Tibial nerve (tissue), 4 donors: ENCODE results near the gene RNU1-2. TPM values are rescaled to one million over a fixed set of nuclear protein-coding genes. Genes with fewer than 3 reads are reported as not detected.
"Not testable (repeated sequence)": the region's sequence is repeated elsewhere in the genome, so short reads cannot be mapped to it uniquely, and the experiment has no call there.

Source experiments
- DNase-seq, 2 donors: peaks; one replicate each; pipeline ENCODE4 v3.0.0-alpha.2; 2019; ENCODE audit warnings: low spot score in 2 of 2
- H3K27ac ChIP-seq, 4 donors: fragments of 200-600 bp; sonication (generic) in 3 of 4; one replicate each; pipeline ENCODE4 v1.5.1; 2017 to 2019; ENCODE audit warnings: mild to moderate bottlenecking in 1 of 4
- H3K27me3 ChIP-seq, 2 donors: fragments of 200-600 bp; sonication (generic) in 1 of 2; one replicate each; pipeline versions ENCODE4 v1.5.1 to v1.6.0; 2017 to 2019
- H3K36me3 ChIP-seq, 3 donors: fragments of 200-600 bp; sonication (generic); one replicate each; pipeline ENCODE4 v1.5.1; 2018 to 2019
- H3K4me1 ChIP-seq, 4 donors: fragments of 200-600 bp; sonication (generic) in 3 of 4; one replicate each; pipeline ENCODE4 v1.5.1; 2017 to 2019
- H3K4me3 ChIP-seq, 4 donors: fragments of 200-600 bp; sonication (generic) in 3 of 4; one replicate each; pipeline ENCODE4 v1.5.1; 2017 to 2019; ENCODE audit warnings: mild to moderate bottlenecking in 1 of 4, moderate library complexity in 1 of 4
- H3K9me3 ChIP-seq, 4 donors: fragments of 200-600 bp; sonication (generic) in 3 of 4; one replicate each; pipeline ENCODE4 v1.5.1; 2017 to 2019
- EP300 ChIP-seq, 2 donors: sonication (generic); formaldehyde crosslinking; IDR thresholded peaks; one replicate each; pipeline ENCODE4 v1.6.1; 2017; ENCODE audit warnings: antibody characterized with exemption in 2 of 2, mild to moderate bottlenecking in 1 of 2
- POLR2A ChIP-seq, 2 donors: fragments of 450-650 bp; IDR thresholded peaks; one replicate each; pipeline ENCODE4 v1.6.1; 2017; ENCODE audit warnings: antibody characterized with exemption in 2 of 2, mild to moderate bottlenecking in 2 of 2, moderate library complexity in 2 of 2
- WGBS, 2 donors: methylation state at CpG; one replicate each; pipeline ENCODE4 v1.1.5; 2018; 5-methylcytosine and 5-hydroxymethylcytosine counted together
- total RNA-seq, 4 donors: library from RNA; depleted of rRNA; stranded (reverse); fragments of >200 nt; gene quantifications; one replicate each; pipeline ENCODE4 v1.1.0, GENCODE V29; 2016
- TF ChIP-seq, protein P1 (sequence below), 5 experiments: fragments of 200-600 bp in 3 of 5; fragments of 450-650 bp in 2 of 5; sonication (generic) in 3 of 5; IDR thresholded peaks; one replicate each; pipeline ENCODE4 v1.5.1; 2016 to 2019; ENCODE audit warnings: antibody characterized with exemption in 5 of 5, mild to moderate bottlenecking in 3 of 5, moderate library complexity in 2 of 5

The RNU1-2 gene
- under 1 TPM; under 0.01 TPM for total RNA-seq

DNA sequence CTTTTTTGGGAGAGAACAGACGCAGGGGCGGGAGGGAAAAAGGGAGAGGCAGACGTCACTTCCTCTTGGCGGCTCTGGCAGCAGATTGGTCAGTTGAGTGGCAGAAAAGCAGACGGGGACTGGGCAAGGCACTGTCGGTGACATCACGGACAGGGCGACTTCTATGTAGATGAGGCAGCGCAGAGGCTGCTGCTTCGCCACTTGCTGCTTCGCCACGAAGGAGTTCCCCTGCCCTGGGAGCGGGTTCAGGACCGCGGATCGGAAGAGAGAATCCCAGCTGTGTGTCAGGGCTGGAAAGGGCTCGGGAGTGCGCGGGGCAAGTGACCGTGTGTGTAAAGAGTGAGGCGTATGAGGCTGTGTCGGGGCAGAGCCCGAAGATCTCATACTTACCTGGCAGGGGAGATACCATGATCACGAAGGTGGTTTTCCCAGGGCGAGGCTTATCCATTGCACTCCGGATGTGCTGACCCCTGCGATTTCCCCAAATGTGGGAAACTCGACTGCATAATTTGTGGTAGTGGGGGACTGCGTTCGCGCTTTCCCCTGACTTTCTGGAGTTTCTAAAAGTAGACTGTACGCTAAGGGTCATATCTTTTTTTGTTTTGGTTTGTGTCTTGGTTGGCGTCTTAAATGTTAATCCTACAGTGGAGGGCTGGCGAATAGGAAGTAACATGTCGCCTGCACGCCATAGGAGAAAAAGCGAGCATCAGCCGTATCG is at the start of gene RNU1-2:
Gene RNU1-2 (plus strand): TSS at position 383 of the 718 bp plus-strand sequence.
- peak within 1 kb of the TSS; percentile 10 to 39 (median 29) for H3K4me3 ChIP-seq

DNA sequence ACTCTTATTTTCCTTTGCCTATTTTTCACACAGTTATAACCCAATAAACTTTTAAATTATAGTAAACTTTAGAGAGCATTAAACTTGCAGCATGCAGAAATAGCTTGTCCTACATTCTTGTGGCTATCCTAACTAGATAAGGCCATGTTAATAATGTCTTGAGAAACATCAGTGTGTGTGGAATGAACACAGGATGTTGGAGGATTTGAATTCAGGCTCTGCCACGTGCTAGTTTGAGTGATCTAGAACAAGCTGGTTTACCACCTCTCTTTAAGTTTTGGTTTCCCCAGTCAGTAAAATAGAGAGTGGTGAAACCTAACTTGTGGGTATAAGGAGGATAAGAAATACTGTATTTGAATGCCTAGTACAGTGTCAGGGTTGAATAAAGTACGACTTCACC is 39.6 kb upstream of the RNU1-2 start:
- WGBS, 2 donors: 86% methylated on average over 2 of the region's 2 CpGs
- H3K36me3 ChIP-seq: not testable (repeated sequence)
- H3K27me3 ChIP-seq: peaks cover 0 to 16% of the 10 kb centered on the region in 2 donors

More for the DNA sequence above, at the start of gene RNU1-2:
- WGBS, 2 donors: 0% methylated on average over 28 to 32 of the region's 39 CpGs
- not testable (repeated sequence) for H3K9me3 ChIP-seq, H3K27me3 ChIP-seq, H3K36me3 ChIP-seq
- DNase-seq: peak; percentile 81 to 86
- H3K27ac ChIP-seq: peak within 1 kb of the TSS; percentile 87 to 95 (median 90)
- peak in 1 of 2 donors; percentile 37 for TF ChIP-seq EP300 (IDR thresholded peaks at IDR 0.05)
- TF ChIP-seq POLR2A (IDR thresholded peaks at IDR 0.05): peak; percentile 30 to 98
- TF ChIP-seq, protein P1, sequence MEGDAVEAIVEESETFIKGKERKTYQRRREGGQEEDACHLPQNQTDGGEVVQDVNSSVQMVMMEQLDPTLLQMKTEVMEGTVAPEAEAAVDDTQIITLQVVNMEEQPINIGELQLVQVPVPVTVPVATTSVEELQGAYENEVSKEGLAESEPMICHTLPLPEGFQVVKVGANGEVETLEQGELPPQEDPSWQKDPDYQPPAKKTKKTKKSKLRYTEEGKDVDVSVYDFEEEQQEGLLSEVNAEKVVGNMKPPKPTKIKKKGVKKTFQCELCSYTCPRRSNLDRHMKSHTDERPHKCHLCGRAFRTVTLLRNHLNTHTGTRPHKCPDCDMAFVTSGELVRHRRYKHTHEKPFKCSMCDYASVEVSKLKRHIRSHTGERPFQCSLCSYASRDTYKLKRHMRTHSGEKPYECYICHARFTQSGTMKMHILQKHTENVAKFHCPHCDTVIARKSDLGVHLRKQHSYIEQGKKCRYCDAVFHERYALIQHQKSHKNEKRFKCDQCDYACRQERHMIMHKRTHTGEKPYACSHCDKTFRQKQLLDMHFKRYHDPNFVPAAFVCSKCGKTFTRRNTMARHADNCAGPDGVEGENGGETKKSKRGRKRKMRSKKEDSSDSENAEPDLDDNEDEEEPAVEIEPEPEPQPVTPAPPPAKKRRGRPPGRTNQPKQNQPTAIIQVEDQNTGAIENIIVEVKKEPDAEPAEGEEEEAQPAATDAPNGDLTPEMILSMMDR (IDR thresholded peaks at IDR 0.05): peak in 1 of 5 experiments; percentile 20
- peaks cover 0 to 12% (median 0%) of the 10 kb centered on the region in 4 donors for H3K4me1 ChIP-seq

DNA sequence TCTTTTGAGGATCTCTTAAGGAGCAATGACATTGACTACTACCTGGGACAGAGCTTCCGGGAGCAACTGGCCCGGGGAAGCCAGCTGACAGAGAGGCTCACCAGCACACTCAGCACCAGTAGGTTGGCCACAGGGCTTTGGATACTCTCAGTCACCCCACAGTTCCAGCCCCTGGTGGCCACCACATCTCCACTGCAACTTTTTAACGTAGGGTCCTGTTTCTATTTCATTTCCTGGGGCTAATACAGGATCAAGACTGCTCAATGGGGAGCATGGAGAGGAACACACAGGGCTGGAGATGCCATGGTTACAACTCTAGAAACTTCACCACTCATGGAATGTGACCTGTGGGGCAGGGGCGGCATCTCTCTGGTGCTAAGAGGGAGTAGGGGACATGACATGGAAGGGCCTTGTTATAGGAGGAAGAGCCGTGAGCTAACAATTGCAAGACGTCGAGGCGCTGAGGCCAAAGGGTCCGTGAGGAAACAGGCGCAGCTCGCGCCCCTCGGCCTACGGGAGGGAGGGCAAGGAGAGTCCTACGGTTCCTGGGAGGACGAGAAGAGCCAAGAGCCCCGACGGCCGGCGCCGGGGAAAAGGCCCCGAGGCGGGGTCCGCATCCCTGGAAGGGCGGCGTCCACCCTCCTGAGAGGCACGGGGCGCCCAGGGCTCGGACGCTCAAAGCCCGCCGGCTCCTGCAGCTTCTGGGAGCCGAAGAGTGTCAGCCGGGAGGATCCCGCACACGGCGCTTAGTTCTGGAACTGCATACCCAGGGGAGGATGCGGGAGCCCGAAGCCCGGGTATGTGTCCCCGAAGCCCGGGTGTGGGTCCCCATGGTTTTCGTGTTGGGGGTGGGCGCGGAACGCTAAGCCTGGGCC is 36.4 kb upstream of the RNU1-2 start:
- H3K4me3 ChIP-seq, DNase-seq, H3K4me1 ChIP-seq, H3K9me3 ChIP-seq, H3K36me3 ChIP-seq, H3K27ac ChIP-seq: not testable (repeated sequence)
- WGBS, 2 donors: 21 to 31% methylated on average over 12 to 34 of the region's 46 CpGs
- peaks cover 0 to 21% of the 10 kb centered on the region in 2 donors for H3K27me3 ChIP-seq

More for the DNA sequence above, 39.6 kb upstream of the RNU1-2 start:
- not testable (repeated sequence) for H3K4me1 ChIP-seq, H3K9me3 ChIP-seq, H3K4me3 ChIP-seq, DNase-seq, H3K27ac ChIP-seq

DNA sequence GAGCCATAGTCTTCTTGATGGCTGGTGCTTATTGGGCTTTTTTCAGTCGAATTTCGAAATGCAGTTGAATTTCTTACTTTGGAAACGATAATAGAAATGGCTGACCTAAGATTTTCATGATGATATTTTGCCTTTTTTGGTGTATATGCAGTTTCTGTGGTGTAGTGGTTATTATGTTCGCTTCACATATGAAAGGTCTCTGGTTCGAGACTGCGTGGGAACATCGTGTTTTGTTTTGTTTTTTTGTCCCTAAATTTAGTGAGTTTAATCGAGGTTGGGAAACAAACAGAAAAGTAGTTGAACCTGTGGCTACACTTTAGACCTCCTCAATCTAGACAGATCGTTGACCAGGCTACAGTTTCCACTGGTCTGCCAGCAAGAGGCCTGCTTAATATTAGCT is 35.7 kb upstream of the RNU1-2 start:
- H3K36me3 ChIP-seq, H3K4me1 ChIP-seq, H3K27ac ChIP-seq, H3K4me3 ChIP-seq, DNase-seq, H3K9me3 ChIP-seq: not testable (repeated sequence)
- peaks cover 0 to 21% of the 10 kb centered on the region in 2 donors for H3K27me3 ChIP-seq
- 61 to 63% methylated on average over 9 of the region's 9 CpGs for WGBS, 2 donors

DNA sequence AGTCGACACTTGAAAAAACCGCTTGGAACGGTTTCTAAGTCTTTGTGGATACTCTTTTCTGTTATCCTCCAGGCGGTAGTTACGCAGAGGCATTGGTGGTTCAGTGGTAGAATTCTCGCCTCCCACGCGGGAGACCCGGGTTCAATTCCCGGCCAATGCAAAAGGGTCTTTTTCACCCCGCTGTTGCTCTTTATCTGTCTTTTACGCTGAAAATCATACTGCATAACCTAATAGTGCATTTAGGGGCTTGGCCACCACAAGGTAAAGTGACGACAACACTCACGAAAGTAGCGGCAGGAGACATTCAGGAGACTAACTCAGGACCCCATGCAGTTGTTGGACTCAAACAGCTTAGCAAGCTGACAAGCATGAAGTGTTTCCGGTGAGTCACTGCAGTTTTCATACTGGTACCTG is 33.9 kb upstream of the RNU1-2 start:
- not testable (repeated sequence) for H3K4me3 ChIP-seq, H3K27ac ChIP-seq, H3K9me3 ChIP-seq, DNase-seq, H3K4me1 ChIP-seq, H3K36me3 ChIP-seq
- WGBS, 2 donors: 47 to 50% methylated on average over 12 of the region's 16 CpGs
- H3K27me3 ChIP-seq: peaks cover 0 to 21% of the 10 kb centered on the region in 2 donors

DNA sequence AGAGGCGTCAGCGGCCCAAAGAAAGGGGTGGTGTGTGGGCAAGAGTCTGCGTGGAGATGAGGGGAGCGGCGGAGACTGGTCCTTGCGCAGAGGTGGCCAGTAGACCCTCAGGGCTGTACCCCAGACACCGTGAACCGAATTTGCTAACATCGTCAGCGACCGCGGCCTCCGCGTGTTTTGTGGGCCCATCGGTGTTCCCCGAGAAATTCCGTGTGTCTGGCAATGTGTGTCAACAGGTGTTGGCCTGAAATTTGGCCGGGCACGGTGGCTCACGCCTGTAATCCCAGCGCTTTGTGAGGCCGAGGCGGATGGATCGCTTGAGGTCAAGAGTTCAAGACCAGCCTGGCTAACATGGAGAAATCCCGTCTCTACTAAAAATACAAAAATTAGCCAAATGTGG is 33.4 kb upstream of the RNU1-2 start:
- H3K4me3 ChIP-seq, DNase-seq, H3K4me1 ChIP-seq, H3K9me3 ChIP-seq, H3K27ac ChIP-seq, H3K36me3 ChIP-seq: not testable (repeated sequence)
- peaks cover 0 to 21% of the 10 kb centered on the region in 2 donors for H3K27me3 ChIP-seq
- WGBS, 2 donors: 96 to 97% methylated on average over 21 to 25 of the region's 25 CpGs

DNA sequence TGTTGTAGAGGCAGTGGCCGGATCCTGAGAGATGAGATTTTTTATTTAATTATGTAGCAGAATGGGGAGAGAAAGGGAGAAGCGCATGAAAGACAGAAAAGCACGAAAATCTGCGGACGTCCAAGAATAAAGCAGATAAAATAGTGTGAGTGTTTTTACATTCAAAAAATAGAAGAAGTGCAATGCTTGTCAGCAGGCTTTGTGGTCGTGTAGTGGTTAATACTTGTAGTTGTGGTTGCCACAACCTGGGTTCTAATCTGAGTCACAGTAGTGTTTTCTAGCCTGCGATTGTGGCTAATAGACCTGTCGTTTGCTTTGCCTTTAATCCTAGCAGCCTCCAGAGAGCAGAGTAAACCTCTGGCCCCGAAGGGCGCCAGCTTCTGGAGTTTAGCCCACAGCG is 32.8 kb upstream of the RNU1-2 start:
- not testable (repeated sequence) for DNase-seq, H3K9me3 ChIP-seq, H3K4me1 ChIP-seq, H3K27ac ChIP-seq, H3K36me3 ChIP-seq, H3K4me3 ChIP-seq
- peaks cover 0 to 21% of the 10 kb centered on the region in 2 donors for H3K27me3 ChIP-seq
- 74 to 80% methylated on average over 6 of the region's 11 CpGs for WGBS, 2 donors

DNA sequence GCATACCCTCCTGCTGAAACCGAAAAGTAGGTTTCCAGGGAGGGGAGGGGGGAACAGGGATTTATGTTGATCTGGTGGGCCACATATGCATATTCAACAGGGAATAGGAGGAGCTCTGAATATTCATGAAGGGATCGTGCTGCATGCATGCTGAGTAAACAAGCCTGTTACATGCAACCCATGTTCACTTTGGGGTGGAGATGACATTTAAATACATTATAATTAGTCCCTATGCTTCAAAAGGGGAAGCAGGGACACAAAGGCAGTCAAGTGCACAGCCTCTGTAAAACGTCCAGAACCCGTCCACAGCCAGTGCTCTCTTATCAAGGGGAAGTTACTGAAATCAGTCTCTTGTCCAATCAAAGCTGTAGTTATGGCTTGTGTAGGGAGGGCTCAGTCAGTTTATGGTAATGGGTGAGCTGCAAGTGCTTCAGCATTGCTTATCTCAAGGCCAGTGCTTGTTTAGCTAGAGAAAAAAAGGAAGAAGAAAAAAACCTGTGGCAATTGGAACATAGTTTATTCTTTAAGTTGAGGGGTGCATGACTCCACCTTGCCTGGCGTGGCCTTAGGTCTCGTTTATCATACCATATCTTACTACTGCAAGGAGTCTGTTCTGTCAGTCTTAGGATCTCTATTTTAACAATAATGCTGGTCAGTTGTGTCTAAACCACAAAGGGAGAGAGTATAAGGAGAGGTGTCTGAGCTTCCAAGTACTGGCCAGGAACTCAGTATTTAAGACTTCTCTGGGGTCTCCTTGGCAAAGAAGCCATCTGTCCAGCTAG is 28.7 kb upstream of the RNU1-2 start:
- H3K9me3 ChIP-seq, H3K36me3 ChIP-seq, H3K27ac ChIP-seq, H3K4me3 ChIP-seq, H3K4me1 ChIP-seq, DNase-seq: not testable (repeated sequence)
- H3K27me3 ChIP-seq: peaks cover 0 to 14% of the 10 kb centered on the region in 2 donors
- WGBS, 2 donors: 36 to 60% methylated on average over 4 to 6 of the region's 6 CpGs

DNA sequence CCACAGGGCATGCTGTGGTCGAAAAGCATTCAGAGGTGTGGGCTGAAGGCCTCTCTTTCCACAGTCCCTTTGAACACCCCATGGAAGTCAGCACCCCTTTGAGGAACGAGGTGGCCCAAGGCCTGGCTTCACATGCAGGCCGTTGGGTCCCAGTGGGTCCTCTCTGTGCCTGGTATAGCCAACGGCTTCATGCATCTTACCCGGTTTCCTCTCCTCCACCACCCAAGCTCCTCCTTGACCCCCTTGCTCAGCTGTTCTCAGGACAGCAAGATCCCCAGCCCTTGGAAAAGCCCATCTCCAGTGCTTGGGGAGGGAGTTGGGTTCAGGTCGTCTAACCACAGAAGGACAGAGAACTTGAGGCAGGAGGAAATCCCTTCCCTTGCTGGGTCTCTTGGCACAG is 27.0 kb upstream of the RNU1-2 start:
- H3K4me3 ChIP-seq, H3K36me3 ChIP-seq, DNase-seq, H3K27ac ChIP-seq, H3K9me3 ChIP-seq: not testable (repeated sequence)
- peaks cover 0 to 13% (median 2%) of the 10 kb centered on the region in 4 donors for H3K4me1 ChIP-seq
- 84 to 87% methylated on average over 5 of the region's 6 CpGs for WGBS, 2 donors
- peaks cover 0 to 26% of the 10 kb centered on the region in 2 donors for H3K27me3 ChIP-seq

DNA sequence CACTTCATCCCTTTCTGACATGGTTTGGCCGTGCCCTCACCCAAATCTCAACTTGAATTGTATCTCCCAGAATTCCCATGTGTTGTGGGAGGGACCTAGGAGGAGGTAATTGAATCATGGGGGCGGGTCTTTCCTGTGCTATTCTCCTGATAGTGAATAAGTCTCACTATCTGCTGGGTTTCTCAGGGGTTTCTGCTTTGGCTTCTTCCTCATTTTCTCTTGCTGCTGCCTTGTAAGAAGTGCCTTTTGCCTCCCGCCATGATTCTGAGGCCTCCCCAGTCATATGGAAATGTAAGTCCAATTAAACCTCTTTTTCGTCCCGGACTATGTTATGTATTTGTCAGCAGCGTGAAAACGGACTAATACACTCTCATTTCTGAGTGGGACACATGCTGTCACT is 25.8 kb upstream of the RNU1-2 start:
- not testable (repeated sequence) for DNase-seq, H3K4me3 ChIP-seq, H3K9me3 ChIP-seq, H3K27ac ChIP-seq, H3K36me3 ChIP-seq
- 67 to 76% methylated on average over 7 of the region's 7 CpGs for WGBS, 2 donors
- Histone ChIP-seq H3K27me3 (peaks cover 0 to 26% of the 10 kb centered on the region in 2 donors), H3K4me1 (peaks cover 0 to 13% (median 2%) of the 10 kb centered on the region in 4 donors)

DNA sequence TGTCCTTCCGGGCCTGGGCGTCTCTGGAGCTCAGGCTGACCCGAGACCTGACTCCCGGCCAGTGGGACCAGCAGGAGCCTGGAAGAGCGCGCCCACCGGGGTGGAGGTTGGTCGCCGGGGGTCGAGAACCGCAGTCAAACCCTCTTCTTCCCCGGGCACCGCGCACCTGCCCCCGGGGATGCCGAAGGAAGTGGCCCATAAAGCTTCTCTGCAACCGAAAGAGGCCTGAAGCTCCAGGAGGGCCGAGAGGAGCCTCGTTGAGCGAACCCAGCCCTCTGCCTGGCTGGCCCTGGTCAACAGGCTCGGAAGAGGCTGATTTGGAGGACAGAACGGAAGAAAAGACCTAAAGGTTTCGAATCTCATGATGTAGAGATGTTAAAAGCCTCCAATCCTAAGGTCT is 24.6 kb upstream of the RNU1-2 start:
- WGBS, 2 donors: 76 to 83% methylated on average over 23 of the region's 23 CpGs
- H3K36me3 ChIP-seq, H3K4me3 ChIP-seq, H3K27ac ChIP-seq, DNase-seq, H3K9me3 ChIP-seq: not testable (repeated sequence)
- H3K4me1 ChIP-seq: peaks cover 0 to 15% (median 2%) of the 10 kb centered on the region in 4 donors
- peaks cover 0 to 38% of the 10 kb centered on the region in 2 donors for H3K27me3 ChIP-seq
